ENCODE results near the gene KNOP1.

KNOP1 gene

DNA sequence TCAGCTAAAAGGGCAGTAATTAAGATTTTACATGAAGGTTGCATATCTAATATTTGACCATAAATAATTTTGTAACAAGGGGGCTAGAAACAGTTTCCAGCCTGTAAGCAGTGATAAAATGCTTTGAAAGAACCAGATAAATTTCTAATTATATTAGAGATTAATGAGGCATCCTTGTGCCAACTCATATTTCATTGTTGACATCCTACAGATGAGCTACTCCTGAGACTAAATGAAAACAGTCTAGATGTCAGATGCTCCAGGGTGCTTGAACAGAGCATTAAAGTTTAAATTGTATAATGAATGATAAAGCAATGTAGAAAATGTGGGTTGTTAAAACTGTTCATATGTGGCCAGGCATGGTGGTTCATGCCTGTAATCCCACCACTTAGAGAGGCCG is 23.3 kb upstream of the KNOP1 start:
- no peak overlapping the region for H3K4me3 ChIP-seq (replicated peaks; ENCODE audit: low read depth, low read length)
- TF ChIP-seq, protein P1, sequence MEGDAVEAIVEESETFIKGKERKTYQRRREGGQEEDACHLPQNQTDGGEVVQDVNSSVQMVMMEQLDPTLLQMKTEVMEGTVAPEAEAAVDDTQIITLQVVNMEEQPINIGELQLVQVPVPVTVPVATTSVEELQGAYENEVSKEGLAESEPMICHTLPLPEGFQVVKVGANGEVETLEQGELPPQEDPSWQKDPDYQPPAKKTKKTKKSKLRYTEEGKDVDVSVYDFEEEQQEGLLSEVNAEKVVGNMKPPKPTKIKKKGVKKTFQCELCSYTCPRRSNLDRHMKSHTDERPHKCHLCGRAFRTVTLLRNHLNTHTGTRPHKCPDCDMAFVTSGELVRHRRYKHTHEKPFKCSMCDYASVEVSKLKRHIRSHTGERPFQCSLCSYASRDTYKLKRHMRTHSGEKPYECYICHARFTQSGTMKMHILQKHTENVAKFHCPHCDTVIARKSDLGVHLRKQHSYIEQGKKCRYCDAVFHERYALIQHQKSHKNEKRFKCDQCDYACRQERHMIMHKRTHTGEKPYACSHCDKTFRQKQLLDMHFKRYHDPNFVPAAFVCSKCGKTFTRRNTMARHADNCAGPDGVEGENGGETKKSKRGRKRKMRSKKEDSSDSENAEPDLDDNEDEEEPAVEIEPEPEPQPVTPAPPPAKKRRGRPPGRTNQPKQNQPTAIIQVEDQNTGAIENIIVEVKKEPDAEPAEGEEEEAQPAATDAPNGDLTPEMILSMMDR (IDR thresholded peaks at IDR 0.05; ENCODE audit: low read depth, low read length, missing control alignments): no peak
- DNase-seq (ENCODE audit: extremely low read depth, low read depth): no peak

DNA sequence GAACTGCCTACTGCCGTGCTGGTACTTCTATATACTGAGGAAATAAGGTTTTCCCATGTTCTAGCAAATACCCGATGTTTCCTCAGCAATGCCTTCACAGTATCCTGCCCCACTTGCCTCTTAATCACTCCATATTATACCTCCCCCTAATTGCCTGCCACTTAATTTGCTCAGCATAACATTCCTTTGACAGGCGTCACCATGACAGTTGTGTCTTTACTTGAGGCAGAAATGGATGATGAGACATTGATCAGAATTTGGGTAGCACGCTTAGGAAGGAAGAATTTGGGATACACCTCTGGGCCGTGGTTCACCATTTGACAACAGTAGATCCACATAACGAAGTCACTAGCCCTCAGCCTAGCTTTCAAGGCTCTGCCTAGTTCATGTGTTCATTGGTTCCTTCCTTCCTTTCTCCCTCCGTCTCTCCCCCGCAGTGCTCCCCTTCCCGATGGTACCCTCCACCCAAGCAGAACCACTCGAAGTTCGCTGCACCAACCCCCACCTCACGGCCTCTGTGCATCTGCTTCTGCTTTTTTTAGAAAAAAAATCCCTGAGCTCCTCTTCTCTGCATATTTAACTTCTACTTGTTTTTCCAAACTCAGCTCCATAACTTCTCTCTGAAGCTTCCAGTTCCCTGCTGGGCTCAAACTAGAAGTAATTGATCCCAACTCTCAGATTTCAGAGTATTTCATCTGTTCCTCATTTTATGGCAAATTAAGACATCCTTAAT is 19.4 kb upstream of the KNOP1 start:
- no peak for DNase-seq (ENCODE audit: extremely low read depth, low read depth)
- H3K4me3 ChIP-seq (replicated peaks; ENCODE audit: low read depth, low read length): no peak overlapping the region
- TF ChIP-seq, protein P1 (IDR thresholded peaks at IDR 0.05; ENCODE audit: low read depth, low read length, missing control alignments): no peak

DNA sequence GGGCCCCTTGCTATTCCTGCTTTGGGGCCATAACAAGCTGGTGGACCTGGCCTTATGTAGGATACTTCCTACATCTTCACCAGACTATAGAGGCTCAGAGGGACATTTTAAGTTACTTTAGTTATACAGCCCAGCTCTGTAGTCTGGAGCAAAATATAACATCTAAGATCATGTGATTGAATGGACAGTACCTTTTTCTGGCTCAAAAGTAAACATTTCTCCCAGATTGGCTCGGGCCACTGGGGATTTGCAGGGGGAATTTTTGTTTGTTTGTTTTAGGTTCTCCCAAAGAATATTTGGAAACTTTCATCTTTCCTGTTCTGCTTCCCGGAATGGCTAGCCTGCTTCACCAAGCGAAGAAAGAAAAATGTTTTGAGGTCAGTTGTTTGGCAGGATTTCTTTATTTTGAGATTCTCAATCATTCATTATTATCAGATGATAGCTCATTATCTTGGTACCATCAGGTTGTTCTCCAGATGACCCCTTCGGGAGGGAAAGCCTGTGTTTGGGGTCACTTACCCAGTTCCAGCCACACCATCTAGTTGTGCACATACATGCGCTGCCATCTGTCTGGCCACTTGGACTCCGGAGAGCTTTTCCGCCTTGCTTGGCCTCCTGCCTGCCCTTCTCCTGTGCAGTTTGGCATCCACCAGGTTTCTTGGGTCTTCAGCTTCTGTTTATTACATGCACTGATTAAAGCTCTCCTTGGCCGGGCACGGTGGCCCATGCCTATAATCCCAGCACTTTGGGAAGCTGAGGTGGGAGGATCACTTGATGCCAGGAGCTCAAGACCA is 17.2 kb upstream of the KNOP1 start:
- no peak for DNase-seq (ENCODE audit: extremely low read depth, low read depth)
- no peak overlapping the region for H3K4me3 ChIP-seq (replicated peaks; ENCODE audit: low read depth, low read length)
- TF ChIP-seq, protein P1 (IDR thresholded peaks at IDR 0.05; ENCODE audit: low read depth, low read length, missing control alignments): no peak

DNA sequence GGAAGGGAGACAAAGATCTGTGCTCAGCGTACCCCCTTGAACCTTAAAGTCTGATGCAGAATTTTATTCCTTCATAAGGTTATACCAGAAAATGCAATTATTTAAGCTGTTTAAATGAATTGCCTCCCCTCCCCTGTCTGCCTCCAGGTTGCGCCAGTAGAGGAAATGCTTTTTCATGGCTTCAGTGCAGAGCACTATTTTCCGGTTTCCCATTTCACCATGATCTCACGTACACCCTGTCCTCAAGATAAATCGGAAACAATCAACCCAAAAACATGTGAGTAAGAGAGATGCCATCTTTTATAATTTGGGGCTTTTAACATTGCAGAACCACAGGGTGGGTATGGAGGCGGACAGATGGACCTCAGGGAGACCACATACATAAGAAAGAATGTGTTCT is 15.5 kb upstream of the KNOP1 start:
- no peak overlapping the region for H3K4me3 ChIP-seq (replicated peaks; ENCODE audit: low read depth, low read length)
- TF ChIP-seq, protein P1 (IDR thresholded peaks at IDR 0.05; ENCODE audit: low read depth, low read length, missing control alignments): no peak
- DNase-seq (ENCODE audit: extremely low read depth, low read depth): no peak

DNA sequence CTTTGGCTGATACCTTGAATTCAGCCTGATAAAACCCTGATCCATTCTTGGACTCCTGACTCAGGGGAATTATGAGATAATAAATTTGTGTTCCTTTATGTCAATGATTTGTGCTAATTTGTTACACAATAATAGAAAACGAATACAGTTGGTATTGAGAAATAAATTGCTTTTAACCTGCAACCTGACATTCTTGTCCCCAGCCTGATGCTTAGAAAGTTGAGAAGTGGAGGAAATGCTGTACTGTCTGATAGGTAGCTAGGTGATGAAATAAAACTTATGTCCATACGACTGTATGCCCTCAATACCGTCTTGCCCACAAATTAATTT is 10.6 kb upstream of the KNOP1 start:
- H3K4me3 ChIP-seq (replicated peaks; ENCODE audit: low read depth, low read length): no peak overlapping the region
- no peak for DNase-seq (ENCODE audit: extremely low read depth, low read depth)
- TF ChIP-seq, protein P1 (IDR thresholded peaks at IDR 0.05; ENCODE audit: low read depth, low read length, missing control alignments): no peak

DNA sequence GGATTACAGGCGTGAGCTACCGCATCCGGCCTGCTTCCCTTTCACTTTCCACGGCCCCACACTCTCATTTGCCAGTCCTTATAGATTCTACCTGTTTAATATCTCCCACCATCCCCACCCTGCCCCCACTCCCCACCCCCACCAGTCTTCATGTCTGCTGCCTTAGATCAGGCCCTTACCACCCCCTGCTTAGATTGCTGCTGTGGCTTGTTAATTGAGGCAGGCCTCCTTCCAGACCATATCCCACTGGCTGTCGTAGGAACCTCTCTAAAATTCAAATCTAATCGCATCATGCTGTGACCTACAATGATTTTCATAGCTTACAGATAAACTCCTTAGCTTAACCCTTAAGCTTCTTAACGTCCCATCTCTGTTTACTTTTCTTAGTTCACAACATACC is 5.0 kb upstream of the KNOP1 start:
- TF ChIP-seq, protein P1 (IDR thresholded peaks at IDR 0.05; ENCODE audit: low read depth, low read length, missing control alignments): no peak
- no peak overlapping the region for H3K4me3 ChIP-seq (replicated peaks; ENCODE audit: low read depth, low read length)
- no peak for DNase-seq (ENCODE audit: extremely low read depth, low read depth)
